K562 treated with DMSO at 1 percent for 24 hours (cell line): ENCODE measurements around the gene MAGEA11. TPM values are rescaled to one million over a fixed set of nuclear protein-coding genes. Genes with fewer than 3 reads are reported as not detected.

Experiments used
- total RNA-seq: library from RNA; unstranded; fragments of 300-600 nt; gene quantifications from 2 replicates; pipeline ENCODE4 v1.2.3, GENCODE V29; 2022; ENCODE audit warnings: low read depth; ENCODE audit not compliant: insufficient read depth

The MAGEA11 gene, protein sequence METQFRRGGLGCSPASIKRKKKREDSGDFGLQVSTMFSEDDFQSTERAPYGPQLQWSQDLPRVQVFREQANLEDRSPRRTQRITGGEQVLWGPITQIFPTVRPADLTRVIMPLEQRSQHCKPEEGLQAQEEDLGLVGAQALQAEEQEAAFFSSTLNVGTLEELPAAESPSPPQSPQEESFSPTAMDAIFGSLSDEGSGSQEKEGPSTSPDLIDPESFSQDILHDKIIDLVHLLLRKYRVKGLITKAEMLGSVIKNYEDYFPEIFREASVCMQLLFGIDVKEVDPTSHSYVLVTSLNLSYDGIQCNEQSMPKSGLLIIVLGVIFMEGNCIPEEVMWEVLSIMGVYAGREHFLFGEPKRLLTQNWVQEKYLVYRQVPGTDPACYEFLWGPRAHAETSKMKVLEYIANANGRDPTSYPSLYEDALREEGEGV
- 0.81 and 0.86 TPM in 2 replicates for total RNA-seq

DNA sequence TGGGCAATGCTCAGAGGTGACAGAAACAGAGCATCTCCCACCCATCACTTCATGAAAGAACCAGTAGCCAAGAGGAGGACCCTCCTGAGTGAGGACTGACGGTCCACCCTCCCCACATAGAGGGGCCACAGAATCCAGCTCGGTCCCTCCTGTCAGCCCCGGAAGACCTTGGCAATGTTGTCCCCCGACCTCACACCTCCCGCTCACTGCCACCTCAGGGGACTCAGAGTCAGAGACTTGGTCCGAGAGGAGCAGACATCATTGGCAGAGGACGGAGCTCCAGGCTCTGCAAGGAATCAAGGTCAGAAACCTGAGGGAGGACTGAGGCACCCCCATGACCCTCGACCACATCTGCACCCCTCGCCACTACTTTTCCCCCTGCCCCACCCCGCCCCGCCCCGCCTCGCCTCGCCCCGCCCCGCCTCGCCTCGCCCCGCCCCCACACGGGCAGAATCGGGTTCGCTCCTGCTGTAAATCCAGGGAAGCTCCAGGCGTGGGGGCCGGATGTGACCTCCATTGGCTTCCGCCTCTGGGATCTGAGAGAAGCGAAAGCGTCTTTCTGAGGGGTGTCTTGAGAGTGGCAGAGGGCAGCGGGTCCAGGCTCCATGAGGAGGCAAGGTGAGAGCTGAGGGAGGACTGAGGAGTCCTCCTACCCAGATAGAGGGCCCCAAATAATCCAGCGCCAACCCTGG, at the start of gene MAGEA11:
TSS of gene MAGEA11 (plus strand) at position 516 of the 692 bp plus-strand sequence. CDS start 1,100 bp downstream, outside the sequence.

Other genes starting within 250 kb of the MAGEA11 start
- gene IDS, start 206.8 kb upstream of the MAGEA11 start, total RNA-seq, result 44.6 and 46.9 TPM in 2 replicates
- gene EOLA1, start 171.0 kb upstream of the MAGEA11 start, total RNA-seq, result 20.8 and 28.4 TPM in 2 replicates
- gene HSFX3, start 162.1 kb upstream of the MAGEA11 start, total RNA-seq, result not detected in 2 replicates
- gene MAGEA9B, start 124.6 kb upstream of the MAGEA11 start, total RNA-seq, result 30.7 and 32.8 TPM in 2 replicates
- gene HSFX2, start 116.7 kb upstream of the MAGEA11 start, total RNA-seq, result 0.53 TPM in 1 of 2 replicates, not detected in the other
- gene TMEM185A, start 80.3 kb upstream of the MAGEA11 start, total RNA-seq, result 9.4 and 12.3 TPM in 2 replicates
- 0.44 TPM in 1 of 2 replicates, not detected in the other for gene HSFX1, start 62.0 kb downstream of the MAGEA11 start, total RNA-seq
- gene MAGEA9, start 69.9 kb downstream of the MAGEA11 start, total RNA-seq, result 0.23 TPM in 1 of 2 replicates, not detected in the other
- 8.1 and 8.4 TPM in 2 replicates for gene MAGEA8, start 169.1 kb downstream of the MAGEA11 start, total RNA-seq
- not detected in 2 replicates for gene HSFX4, start 217.5 kb downstream of the MAGEA11 start, total RNA-seq
- gene EOLA2, start 226.4 kb downstream of the MAGEA11 start, total RNA-seq, result 40.2 and 45.2 TPM in 2 replicates